Measurements from ENCODE around the gene PRKACB. TPM values are rescaled to one million over a fixed set of nuclear protein-coding genes. Genes with fewer than 3 reads are reported as not detected.

Gene PRKACB
- total and polyA plus RNA-seq, 2 of the 8 experiments (the other 6 are each of a cell fraction or from before 2014, with no cell fraction given): 7.8 to 31.0 TPM

GRCh38 chr1:84155517-84155916 is 11.4 kb downstream of the PRKACB start:
- H2BK12ac ChIP-seq (ENCODE audit: low read depth, low read length): no peak overlapping the region
- no peaks in the 10 kb centered on the region for H3K23me2 ChIP-seq (ENCODE audit: low read depth, low read length)
- no peak overlapping the region for H2BK20ac ChIP-seq (ENCODE audit: low read length)
- H4K91ac ChIP-seq (replicated peaks; ENCODE audit: insufficient read length, low read length): no peak overlapping the region
- no peak overlapping the region for H2BK120ac ChIP-seq (replicated peaks; ENCODE audit: low read depth, low read length)
- no peak overlapping the region for H3K4me3 ChIP-seq (ENCODE audit: extremely low read depth in 1 of 4, insufficient read depth in 2 of 4, low read depth in 3 of 4, low read length in 4 of 4)
- no peak overlapping the region for H2AFZ ChIP-seq (ENCODE audit: low read length)
- FAIRE-seq (no peak), DNase-seq (ENCODE audit: low read depth in 1 of 2, low spot score in 2 of 2) (no peak)
- H3K79me2 ChIP-seq (ENCODE audit: control insufficient read depth in 1 of 2, insufficient read depth in 2 of 2, low read length in 2 of 2): no peaks in the 10 kb centered on the region
- no peak overlapping the region for H3K23ac ChIP-seq (ENCODE audit: insufficient read length)
- CTCF ChIA-PET (ENCODE audit: partially characterized antibody): no interaction called here
- H4K5ac ChIP-seq (ENCODE audit: insufficient read length, low read depth, low read length): no peak overlapping the region
- no peak overlapping the region for H3K4me2 ChIP-seq (ENCODE audit: insufficient read depth in 1 of 2, low read depth in 2 of 2, low read length in 2 of 2)
- H3K9ac ChIP-seq (replicated peaks in 1 of 4; ENCODE audit: extremely low read depth in 1 of 4, low read depth in 3 of 4, low read length in 3 of 4): no peak overlapping the region
- 88% methylated on average over 3 of the region's 3 CpGs; no CpG with 5 or more reads in 1 of the 2 experiments for WGBS, 2 experiments (ENCODE audit: extremely low coverage in 1 of 2, insufficient coverage in 1 of 2, insufficient read length in 1 of 2, insufficient replicate concordance in 2 of 2, low coverage in 1 of 2, low lambda C conversion rate in 2 of 2, missing lambda C conversion rate in 1 of 2)
- no peak overlapping the region for H3K18ac ChIP-seq (ENCODE audit: extremely low read depth, low read length)
- TF ChIP-seq RBBP5 (IDR thresholded peaks at IDR 0.05; ENCODE audit: borderline replicate concordance, low read depth, low read length) (no peak), MAX (IDR thresholded peaks at IDR 0.05) (no peak), EGR1 (IDR thresholded peaks at IDR 0.05; ENCODE audit: borderline replicate concordance, low read depth, low read length) (no peak), SP4 (IDR thresholded peaks at IDR 0.05; ENCODE audit: low read length) (no peak), NRF1 (IDR thresholded peaks at IDR 0.05; ENCODE audit: low read depth, low read length) (no peak), YY1 (IDR thresholded peaks at IDR 0.05; ENCODE audit: low read depth, low read length) (no peak)
- no peak overlapping the region for H2BK15ac ChIP-seq (ENCODE audit: low read length)
- no peaks in the 10 kb centered on the region for H3K9me3 ChIP-seq (ENCODE audit: insufficient read depth in 2 of 2, low read depth in 1 of 2, low read length in 1 of 2)
- no peaks in the 10 kb centered on the region for H3K4me1 ChIP-seq (replicated peaks in 1 of 4; ENCODE audit: control insufficient read depth in 3 of 4, insufficient read depth in 4 of 4, low read length in 3 of 4)
- POLR2A ChIA-PET (ENCODE audit: partially characterized antibody): no interaction called here
- no peak overlapping the region for H3K4ac ChIP-seq (replicated peaks; ENCODE audit: insufficient read length, low read depth, low read length)
- H4K8ac ChIP-seq (ENCODE audit: extremely low read depth, insufficient read depth, low read length): no peak overlapping the region
- H2BK5ac ChIP-seq (ENCODE audit: low read depth, low read length): no peak overlapping the region
- no peak overlapping the region for H3K56ac ChIP-seq (replicated peaks; ENCODE audit: insufficient read length, low read depth, low read length)
- H3K27me3 ChIP-seq (replicated peaks in 1 of 4; ENCODE audit: control insufficient read depth in 3 of 4, extremely low read depth in 1 of 4, insufficient read depth in 3 of 4, low read length in 3 of 4): no peaks in the 10 kb centered on the region
- no peak overlapping the region for H3K27ac ChIP-seq (ENCODE audit: low read depth, low read length)
- H2AK5ac ChIP-seq (ENCODE audit: low read depth, low read length): no peak overlapping the region
- H3K14ac ChIP-seq (ENCODE audit: insufficient read length): no peak overlapping the region
- no peaks in the 10 kb centered on the region for H3K79me1 ChIP-seq (ENCODE audit: low read depth, low read length)
- no peaks in the 10 kb centered on the region for H3K36me3 ChIP-seq (ENCODE audit: control insufficient read depth in 2 of 4, insufficient read depth in 4 of 4, low read length in 3 of 4)
- no peaks in the 10 kb centered on the region for H4K20me1 ChIP-seq (replicated peaks in 1 of 2; ENCODE audit: control insufficient read depth in 1 of 2, insufficient read depth in 2 of 2, low read length in 2 of 2)

All from H1 (cell line).